ENCODE data around the gene ARHGEF33.
A peak's percentile ranks its signal among the peaks of the same experiment; 100 is the strongest.

ARHGEF33 gene

DNA sequence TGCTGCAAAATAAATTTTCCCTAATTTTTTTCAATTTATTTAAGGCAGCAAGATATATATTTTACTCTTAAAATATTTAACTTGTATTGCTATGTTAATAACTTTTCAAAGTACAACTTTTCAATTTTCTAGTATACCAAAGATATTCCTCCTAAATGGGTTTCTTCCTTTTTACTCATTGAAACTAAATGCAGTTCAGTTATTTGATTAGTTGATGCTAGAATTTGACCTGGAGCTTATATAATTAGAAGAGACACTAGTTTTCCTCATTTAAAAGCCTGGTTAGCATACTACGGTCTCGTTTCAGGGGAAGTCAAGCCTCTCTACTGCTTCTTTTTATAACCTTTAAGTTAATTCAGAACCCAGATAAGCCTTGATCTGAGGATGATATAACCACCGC lies at the start of gene ARHGEF33:
ARHGEF33 (plus strand) TSS at position 301 of the 400 bp plus-strand sequence. CDS start 29,573 bp downstream, outside the sequence.
- no peak for DNase-seq

DNA sequence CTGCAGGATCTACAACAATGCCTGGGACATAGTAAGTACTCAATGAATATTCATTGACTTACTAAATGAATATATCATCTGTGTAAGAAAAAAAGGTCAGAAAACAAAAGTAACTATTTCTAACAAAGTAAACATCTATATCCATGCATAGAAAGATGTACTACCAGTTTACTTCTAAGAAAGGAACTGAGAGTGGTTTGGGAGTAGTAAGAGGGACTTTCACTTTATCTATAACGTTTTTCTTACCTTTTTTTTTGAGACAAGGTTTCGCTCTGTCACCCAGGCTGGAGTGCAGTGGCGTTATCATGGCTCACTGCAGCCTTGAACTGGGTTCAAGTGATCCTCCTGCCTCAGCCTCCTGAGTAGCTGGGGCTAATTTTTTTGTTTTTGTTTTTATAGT lies 39.6 kb upstream of the ARHGEF33 start:
- DNase-seq = no peak

DNA sequence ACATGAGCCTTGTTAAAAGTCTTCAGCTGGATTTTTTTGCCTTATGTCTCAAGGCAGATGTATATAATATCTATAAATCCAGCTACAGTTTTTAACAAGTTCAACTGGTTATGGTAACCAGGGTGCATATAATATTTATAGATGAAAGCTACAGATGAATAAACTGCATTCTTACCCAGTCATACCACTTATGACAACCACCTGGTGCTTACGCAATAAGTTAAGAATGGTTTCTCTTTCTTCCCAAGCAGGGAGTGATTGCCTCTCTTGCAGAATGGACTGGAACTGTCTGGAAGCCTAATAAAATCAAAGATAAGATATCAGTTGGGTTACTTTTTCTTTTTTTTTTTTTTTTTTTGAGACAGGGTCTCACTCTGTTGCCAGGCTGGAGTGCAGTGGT lies 33.5 kb upstream of the ARHGEF33 start:
- no peak for DNase-seq

DNA sequence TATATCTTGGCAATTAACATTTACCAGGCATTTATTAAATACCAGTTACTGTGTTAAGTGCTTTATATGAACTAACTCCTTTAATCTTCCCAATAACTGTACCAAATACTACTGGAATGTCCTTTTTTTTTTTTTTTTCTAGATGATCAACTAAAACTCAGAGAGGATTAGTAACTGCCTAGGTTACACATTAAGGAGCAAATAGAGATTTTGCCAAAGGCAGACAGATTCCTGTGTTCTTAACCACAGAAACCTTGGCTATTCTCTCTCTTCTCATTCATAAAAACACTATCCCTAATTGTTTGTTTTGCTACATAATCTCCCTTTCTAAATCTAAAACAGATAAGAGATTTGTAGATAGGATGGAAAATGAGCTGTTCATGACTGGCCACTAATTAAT lies 27.2 kb upstream of the ARHGEF33 start:
- DNase-seq = no peak

DNA sequence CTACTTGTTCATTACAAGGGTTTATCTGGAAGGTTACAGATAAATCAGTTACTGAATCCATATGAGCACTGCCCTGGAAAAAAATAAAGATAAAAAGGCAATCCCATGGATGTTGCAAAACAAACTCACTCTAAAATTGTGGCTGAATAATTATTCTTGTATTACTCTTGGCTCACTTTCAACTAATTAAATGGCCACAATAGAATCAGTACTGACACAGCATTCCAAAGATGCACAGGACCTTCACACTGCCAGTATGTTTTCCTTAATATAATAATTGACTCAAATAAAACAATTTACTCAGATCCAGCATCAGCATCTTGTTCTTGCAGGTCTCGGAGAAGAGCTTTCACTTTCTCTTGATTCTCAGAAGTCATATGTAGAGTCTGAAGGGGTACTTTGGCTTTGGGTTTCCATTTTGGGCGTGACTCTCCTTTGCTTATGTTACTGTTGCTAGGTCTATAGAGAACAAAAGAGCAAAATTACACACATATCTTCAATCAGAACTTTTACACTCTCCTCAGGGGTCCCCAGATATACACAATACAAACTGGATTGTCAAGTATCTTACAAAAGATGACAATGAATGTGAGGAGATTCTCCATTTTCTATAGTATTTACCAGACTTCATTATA lies 26.5 kb upstream of the ARHGEF33 start:
- DNase-seq = no peak

DNA sequence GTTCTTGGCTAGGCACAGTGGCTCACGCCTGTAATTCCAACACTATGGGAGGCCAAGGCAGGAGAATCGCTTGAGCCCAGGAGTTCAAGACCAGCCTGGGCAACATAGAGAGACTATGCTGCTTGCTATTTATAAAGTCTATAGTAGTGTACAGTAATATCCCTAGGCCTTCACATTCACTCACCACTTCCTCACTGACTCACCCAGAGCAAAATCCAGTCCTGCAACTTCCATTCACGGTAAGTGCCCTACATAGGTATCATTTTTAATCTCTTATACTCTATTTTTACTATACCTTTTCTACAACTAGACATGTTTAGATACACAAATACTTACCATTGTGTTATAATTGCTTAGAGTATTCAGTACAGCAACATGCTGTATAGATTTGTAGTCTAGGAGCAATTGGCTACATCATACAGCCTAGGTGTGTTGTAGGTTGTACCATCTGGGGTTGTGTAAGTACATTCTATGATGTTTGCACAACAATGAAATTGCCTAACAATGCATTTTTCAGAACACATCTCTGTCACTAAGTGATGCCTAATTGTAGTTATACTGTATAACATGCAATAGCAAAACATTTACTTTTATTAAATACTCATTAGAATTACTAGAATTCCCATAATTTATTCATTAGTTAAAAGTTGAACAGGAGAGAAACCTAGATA lies 22.8 kb upstream of the ARHGEF33 start:
- DNase-seq = no peak

DNA sequence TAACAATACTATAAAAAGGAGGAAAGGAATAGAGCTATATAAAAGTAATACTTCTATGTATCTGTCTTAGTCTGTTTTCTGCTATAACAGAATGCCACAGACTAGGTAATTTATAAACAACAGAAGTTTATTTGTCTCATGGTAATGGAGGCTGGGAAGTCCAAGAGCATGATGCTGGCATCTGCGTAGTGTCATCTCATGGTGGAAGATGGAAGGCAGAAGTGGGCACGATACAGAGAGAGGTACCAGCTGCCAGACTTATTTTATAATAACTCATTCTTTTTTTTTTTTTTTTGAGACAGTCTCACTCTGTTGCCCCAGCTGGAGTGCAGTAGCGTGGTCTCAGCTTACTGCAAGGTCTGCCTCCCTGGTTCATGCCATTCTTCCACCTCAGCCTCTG lies 18.2 kb upstream of the ARHGEF33 start:
- no peak for DNase-seq

DNA sequence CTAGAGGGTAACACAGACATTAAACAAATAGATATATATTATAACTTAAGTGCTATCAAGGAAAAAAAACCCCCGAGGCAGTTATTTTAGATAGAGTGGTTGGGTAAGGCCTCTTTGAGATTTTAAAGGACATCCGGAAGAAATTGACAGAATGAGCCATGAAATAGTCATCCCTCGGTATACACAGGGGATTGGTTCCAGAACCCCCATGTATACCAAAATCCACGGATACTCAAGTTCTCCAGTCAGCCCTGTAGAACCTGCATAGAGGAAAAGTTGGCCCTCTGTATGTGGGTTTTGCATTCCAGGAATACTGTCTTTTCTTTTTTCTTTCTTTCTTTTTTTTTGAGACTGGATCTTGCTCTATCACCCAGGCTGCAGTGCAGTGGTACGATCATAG lies 15.9 kb upstream of the ARHGEF33 start:
- DNase-seq = no peak

DNA sequence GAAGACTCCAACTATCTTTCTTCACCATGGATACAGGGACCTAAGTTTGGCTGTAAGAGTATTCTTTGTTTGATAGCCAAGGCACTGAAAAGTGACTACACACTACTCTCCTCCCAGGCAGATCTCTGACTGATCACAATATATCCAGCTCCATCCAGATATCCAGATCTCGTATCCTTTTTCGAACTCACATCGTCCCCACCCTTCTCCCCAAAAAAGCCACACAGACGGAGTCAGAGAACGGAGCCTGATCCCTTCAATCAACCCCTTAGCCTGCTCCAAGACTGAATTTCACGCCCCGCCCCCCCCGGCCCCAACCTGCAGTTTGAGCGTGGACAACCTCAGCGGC lies 14.5 kb upstream of the ARHGEF33 start:
- DNase-seq = no peak

DNA sequence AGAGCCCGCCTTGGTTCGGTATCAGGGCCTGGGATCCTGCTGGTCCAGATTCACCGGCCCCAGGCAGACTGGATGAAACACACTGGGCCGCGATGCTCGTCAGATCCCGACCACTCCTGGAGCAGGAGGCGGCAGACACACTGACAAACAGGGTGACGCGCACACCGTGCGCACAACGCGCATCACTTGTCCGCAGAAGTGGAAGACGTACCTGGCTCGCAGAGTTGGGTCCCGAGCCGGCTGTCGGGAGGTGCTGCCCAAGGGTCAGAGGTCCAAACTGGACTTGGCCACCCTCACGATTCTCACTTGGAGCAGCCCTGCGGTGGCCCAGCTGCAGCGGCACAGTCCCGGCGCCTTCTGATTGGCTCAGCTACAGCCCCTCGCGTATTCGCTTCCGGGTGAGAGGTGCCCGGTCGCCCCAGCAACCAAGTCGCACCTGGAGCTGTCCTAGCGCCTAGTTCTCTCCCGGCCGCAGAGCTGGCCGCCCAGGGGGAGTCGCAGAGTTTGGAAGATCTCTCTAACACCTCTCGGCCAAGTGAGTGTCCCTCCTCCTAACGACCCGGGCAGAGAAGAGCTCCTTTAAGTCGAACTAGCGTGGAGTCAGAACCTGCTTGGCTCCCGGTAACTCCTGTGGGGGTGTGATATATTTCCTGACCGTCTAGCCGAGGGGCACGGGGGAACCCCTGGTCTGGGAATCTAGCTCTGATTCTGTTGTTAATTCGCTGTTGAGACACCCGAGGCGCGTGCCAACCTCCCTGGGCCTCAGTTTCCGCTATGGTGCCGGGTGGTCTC lies 13.9 kb upstream of the ARHGEF33 start, which contains the start of the genes DHX57 and MORN2:
DHX57 (minus strand) TSS at position 359 of the 792 bp plus-strand sequence. CDS start 7,529 bp downstream, outside the sequence.
MORN2 (plus strand) TSS at position 401 of the 792 bp plus-strand sequence.
- DNase-seq = peak; percentile 82

DNA sequence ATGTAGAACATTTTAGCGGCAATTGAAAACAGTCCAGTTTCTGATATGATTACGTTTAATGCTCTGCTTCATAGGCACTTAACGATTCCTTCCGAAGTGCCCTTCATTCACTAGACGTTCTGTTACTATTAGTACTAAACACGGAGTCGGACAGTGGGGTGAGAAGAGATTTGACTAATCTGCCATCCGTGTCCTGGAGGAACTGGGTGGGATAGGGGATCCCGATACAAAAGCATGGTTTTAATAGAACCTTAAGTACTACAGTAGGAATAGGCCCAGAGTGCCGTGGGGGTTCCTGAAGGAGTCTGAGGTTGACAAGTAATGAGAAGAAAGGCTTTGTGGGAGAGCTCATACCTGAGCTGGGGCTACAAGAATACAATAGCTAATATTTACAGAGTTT lies 13.3 kb upstream of the ARHGEF33 start:
- no peak for DNase-seq

DNA sequence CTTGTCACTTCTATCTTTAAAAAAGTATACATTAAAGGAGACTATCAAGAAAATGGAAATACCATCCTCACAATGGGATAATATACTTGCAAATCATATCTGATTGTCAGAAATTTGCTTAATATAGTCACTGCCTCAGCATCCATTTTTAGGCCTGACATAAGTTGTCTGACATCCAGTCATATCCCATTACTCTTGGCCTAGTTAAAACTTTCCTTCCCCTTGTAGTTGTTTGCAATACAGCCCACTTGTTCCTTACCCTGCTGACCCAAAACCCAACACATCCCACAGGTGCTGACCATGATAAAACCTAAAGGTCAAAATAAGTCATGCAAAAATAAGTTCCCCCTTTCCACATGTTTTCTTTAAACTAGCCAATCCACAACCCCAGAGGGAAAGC lies 3.6 kb upstream of the ARHGEF33 start:
- DNase-seq = no peak

DNA sequence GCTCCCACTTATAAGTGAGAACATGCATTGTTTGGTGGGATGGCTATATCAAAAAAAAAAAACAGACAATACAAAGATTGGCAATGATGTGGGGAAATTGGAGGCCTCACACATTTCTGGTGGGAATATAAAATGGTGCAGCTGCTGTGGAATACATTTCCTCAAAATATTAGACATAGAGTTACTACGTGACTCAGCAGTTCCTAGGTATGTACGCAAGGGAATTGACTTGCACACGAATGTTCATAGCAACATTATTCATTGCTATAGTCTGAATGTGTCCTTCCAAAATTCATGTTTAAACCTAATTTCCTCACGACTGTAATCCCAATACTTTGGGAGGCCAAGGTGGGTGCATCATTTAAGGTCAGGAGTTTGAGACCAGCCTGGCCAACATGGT lies 2.3 kb upstream of the ARHGEF33 start:
- DNase-seq = no peak

DNA sequence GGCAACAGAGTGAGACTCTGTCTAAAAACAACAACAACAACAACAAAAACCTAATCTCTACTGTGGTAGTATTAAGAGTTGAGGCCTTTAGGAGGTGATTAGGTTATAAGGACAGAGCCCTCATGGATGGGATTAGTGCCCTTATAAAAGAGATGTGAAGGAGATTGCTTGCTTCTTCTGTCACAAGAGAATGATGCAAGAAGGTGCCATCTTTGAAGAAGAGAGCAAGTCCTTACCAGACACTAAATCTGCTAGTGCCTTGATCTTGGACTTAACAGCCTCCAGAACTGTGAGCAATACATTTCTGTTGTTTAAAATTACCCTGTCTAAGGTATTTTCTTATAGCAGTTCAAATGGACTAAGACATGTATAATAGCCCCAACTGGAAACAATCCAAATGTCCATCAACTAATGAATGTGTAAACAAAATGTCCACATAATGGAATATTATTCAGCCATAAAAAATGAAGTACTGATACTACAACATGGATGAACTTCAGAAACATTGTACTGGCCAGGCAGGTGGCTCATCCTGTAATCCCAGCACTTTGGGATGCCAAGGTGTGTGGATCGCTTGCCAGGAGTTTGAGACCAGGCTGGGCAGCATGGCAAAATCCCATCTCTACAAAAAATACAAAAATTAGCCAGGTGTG lies 1.6 kb upstream of the ARHGEF33 start:
- DNase-seq = no peak

DNA sequence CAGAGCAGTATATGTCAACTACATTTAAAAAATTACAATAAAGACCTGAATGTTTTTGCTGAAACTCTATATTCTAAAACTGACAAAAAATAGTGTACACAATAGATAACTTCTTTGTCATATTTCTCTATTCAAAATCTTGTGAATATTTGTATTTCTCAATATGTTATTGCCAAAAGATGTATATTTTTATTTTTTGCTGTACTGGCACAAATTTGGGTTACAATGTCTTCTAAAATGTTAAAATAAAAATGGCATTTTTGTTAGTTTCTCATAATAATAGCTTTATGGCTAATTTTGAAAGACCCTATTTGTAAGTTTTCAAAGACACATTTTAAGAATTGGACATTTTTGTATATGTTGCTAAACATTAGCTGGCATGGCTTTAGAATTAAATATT lies 630 bp upstream of the ARHGEF33 start:
- DNase-seq = no peak

DNA sequence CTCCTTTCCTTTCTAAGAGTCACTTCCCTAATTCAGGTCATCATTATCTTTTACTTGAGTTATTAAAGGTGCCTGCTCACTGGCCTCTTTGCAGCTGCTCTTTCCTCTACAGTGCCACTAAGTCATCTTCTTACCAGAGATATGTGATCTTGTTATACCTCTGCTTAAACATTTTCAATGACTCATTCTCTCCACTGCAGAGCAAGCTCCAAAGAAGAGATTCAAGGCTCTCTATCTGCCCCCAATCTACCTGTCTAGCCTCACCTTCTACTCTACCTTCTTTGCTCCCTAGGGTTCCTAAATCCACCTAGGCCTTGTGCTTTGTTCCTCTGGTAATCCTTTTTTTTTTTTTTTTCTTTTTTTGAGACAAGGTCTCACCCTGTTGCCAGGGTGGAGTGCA lies 3.1 kb downstream of the ARHGEF33 start:
- no peak for DNase-seq

DNA sequence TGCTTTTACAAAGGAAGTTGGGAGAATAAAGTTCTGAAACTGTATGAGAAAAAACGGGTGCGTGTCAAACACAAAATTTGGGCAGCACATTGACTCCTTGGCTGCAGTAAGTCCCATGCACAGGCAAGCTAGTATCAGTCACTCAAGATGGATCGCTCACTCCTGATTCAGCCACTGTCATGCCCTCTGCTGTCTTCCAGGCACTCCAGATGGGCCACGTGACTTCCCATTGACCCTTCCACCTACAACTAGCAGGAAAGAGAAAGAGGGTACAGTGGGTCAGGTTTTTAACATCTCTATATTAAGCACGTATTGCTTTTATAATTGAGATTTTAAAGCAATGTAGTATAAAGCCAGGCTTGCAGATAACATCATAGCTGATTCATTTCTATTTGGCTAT lies 8.6 kb downstream of the ARHGEF33 start:
- DNase-seq = no peak

DNA sequence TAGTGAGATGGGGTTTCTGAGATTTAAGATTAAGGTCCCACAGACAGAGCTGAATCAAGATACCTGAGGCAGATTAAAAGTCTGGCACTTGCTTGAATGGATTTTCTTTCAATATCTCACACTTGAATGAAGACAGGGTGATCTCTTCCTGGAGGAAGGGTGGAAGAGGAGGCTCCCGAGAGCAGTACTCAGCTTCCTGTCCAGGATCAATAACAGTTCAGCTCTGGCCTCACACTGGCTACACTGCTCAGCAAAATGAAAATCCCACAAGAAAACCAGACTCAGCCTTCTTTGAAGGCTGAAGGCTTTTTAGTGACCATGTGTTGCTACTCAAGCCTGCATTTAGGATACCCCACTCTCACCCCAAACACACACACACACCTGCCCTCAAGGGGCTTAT lies 11.1 kb downstream of the ARHGEF33 start:
- DNase-seq = no peak

DNA sequence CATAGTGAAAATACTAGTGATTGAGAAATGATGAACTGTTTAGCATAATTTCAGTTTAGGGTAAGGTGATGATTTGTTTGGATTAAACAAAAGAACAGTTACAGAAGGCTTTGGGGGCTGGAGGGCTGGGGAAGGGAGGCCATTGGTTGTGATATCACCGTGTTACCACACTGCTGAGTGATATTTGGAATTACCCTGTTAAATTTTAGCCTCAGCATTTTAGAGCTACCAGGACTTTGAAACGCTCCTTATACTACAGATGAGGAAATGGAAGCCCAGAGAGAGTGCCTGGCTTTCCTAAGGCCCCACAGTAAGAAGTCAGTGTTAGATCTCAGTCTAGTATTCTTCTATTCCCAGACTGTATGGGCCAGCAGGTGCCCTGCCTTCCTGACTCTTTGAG lies 15.6 kb downstream of the ARHGEF33 start:
- no peak for DNase-seq

DNA sequence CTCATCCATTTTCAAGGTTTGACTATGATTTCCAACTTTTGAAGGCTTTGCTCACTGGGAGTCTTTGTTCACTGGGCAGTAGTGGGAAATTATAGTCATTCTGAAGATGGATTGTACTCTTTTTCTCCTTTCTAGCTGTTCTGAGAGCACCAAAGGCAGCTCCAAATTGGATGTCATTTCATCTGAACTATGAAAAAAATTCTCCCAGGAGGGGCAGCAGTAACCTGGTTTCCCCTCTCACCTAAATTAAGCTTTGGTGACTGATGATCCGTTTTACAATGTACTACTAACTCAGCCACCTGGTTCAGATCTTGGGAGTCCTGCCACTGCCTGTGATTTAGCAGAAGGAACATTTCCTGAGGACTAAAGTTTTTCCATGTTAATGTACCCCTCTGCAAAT lies 17.6 kb downstream of the ARHGEF33 start:
- no peak for DNase-seq

DNA sequence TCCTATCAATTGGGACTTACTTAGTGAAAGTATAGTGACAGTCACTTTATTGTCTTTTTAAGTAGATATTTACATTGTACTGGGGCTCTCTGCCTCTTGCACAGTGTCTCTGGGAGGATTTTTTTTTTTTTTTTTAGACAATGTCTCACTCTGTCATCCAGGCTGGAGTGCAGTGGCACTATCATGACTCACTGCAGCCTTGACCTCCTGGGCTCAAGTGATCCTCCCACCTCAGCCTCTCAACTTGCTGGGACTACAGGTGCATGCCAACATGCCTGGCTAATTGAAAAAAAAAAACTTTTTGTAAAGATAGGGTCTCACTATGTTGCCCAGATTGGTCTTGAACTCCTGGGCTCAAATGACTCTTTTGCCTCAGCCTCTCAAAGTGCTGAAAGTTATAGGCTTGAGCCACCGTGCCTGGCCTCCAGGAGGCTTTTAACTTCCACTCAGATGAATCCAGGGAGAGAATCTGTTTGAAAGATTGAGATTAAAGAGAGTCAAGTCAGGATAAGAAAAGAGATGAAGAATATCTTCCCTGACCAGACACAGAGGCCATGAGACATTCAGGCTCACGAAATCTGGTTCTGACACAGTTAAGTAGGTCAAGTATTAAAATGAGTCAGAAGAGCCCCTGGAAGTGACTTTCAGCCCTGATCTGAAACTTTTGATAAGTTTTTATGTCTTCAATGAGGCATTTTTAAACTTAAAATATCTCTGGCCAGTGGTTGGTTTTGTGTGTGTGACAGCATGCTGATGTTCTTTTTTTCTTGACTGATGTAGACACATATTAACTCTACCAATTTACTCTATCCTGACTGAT lies 18.3 kb downstream of the ARHGEF33 start:
- DNase-seq = no peak

DNA sequence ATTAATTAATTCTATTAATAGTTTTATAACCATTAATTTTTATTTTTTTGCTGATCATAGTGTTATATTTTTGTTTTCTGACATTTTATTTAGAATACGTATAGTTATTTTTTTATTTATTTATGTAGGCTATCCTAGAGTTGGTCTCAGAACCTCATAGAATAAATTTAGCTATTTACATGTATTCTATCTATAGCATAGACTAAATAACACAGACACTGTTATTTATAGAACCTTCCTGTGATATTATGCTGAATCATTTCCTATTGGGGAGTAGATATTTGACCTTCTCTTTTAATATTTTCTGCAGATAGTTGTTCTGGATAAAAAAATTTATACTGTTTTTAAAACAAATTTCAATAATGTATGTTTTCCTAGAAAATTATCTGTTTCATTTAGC lies 20.2 kb downstream of the ARHGEF33 start:
- DNase-seq = no peak

DNA sequence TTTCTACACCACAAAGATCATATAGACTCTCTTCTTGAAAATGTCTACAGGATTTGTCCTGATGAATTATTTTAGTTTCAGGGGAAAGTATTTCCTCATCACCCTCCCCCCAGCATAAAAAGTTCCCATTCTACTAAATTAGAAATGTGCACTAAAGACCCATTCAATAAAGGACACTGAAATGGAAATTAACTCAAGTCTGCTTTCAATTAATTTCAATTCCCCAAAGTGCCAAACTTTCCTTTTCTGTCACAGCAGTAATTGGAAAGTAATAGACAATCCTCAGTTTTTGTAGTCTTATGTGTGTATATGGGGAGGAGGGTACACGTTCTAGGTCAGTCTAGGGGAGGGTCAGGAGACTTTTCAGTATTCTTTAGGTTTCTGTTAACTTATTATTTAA lies 21.5 kb downstream of the ARHGEF33 start:
- DNase-seq = no peak

All from activated naive CD4-positive, alpha-beta T cell treated with Interleukin-2 at 50 U/mL for 16 hours (primary cell).